T follicular helper cell (primary cell): ENCODE measurements around the gene SEC22B.
"Not testable (repeated sequence)": the region's sequence is repeated elsewhere in the genome, so short reads cannot be mapped to it uniquely, and the experiment has no call there.

Experiments
- DNase-seq: peaks from one replicate; pipeline ENCODE4 v3.0.0-alpha.2; 2020; ENCODE audit warnings: low read depth

The SEC22B gene

GRCh38 chr1:120116094-120116493, 60.2 kb downstream of the SEC22B start:
- DNase-seq = not testable (repeated sequence)

GRCh38 chr1:120113134-120113533, 63.2 kb downstream of the SEC22B start:
- DNase-seq = not testable (repeated sequence)

GRCh38 chr1:120112212-120112611, 64.1 kb downstream of the SEC22B start:
- DNase-seq = not testable (repeated sequence)

- not testable (repeated sequence) for DNase-seq
Observed at GRCh38 chr1:120111771-120112170, 64.5 kb downstream of the SEC22B start.

- DNase-seq = not testable (repeated sequence)
Observed at GRCh38 chr1:120111008-120111407, 65.3 kb downstream of the SEC22B start.

- DNase-seq = not testable (repeated sequence)
Observed at GRCh38 chr1:120109656-120110055, 66.7 kb downstream of the SEC22B start.

- DNase-seq = not testable (repeated sequence)
Observed at GRCh38 chr1:120109180-120109579, 67.1 kb downstream of the SEC22B start.

- DNase-seq = not testable (repeated sequence)
Observed at GRCh38 chr1:120105288-120105687, 71.0 kb downstream of the SEC22B start.

GRCh38 chr1:120103768-120104167, 72.6 kb downstream of the SEC22B start:
- not testable (repeated sequence) for DNase-seq

- DNase-seq = not testable (repeated sequence)
Observed at GRCh38 chr1:120101593-120101992, 74.7 kb downstream of the SEC22B start.
